Measurements from ENCODE around the gene VPS37B. TPM values are rescaled to one million over a fixed set of nuclear protein-coding genes. Genes with fewer than 3 reads are reported as not detected.

Gene VPS37B
- total and polyA plus RNA-seq, 2 donors (not counting 1 experiment from before 2014, with no cell fraction given) = 10.7 to 25.6 TPM

- Histone ChIP-seq H3K4me2 (ENCODE audit: extremely low read depth, insufficient read depth, low read length) (no peak overlapping the region), H4K20me1 (ENCODE audit: control insufficient read depth, extremely low read depth, insufficient read depth, low read length) (no peaks in the 10 kb centered on the region), H3K9me3 (ENCODE audit: control insufficient read depth, insufficient read depth, low read depth, low read length) (no peaks in the 10 kb centered on the region), H3K4me3 (replicated peaks in 1 of 4; ENCODE audit: control extremely low read depth in 1 of 4, insufficient read depth in 1 of 4, low read depth in 3 of 4, low read length in 4 of 4) (no peak overlapping the region), H3K27ac (ENCODE audit: insufficient read depth, low read length) (no peak overlapping the region), H3K36me3 (ENCODE audit: control insufficient read depth, insufficient read depth, low read length) (no peaks in the 10 kb centered on the region), H3K9ac (ENCODE audit: insufficient read depth, low read length) (no peak overlapping the region), H2AFZ (ENCODE audit: low read length) (no peak overlapping the region), H3K79me2 (ENCODE audit: control insufficient read depth, insufficient read depth, low read length) (no peaks in the 10 kb centered on the region), H3K4me1 (ENCODE audit: control insufficient read depth, extremely low read depth, insufficient read depth, low read length) (no peaks in the 10 kb centered on the region), H3K27me3 (ENCODE audit: control insufficient read depth, insufficient read depth, low read length) (no peaks in the 10 kb centered on the region)
- TF ChIP-seq EZH2 (IDR thresholded peaks at IDR 0.05; ENCODE audit: low read length, missing control alignments) (no peak), CTCF (conservative IDR thresholded peaks at IDR 0.05 in 1 of 2, IDR thresholded peaks at IDR 0.05 in 1 of 2; ENCODE audit: low read depth in 1 of 2, low read length in 2 of 2) (no peak)
- DNase-seq (ENCODE audit: low read depth in 2 of 2) = no peak
Measured at GRCh38 chr12:122934722-122935121, 38.8 kb upstream of the VPS37B start.

GRCh38 chr12:122932207-122932606, 36.3 kb upstream of the VPS37B start:
- H3K27ac ChIP-seq (ENCODE audit: insufficient read depth, low read length) = no peak overlapping the region
- no peaks in the 10 kb centered on the region for H3K4me1 ChIP-seq (ENCODE audit: control insufficient read depth, extremely low read depth, insufficient read depth, low read length)
- H3K4me3 ChIP-seq (replicated peaks in 1 of 4; ENCODE audit: control extremely low read depth in 1 of 4, insufficient read depth in 1 of 4, low read depth in 3 of 4, low read length in 4 of 4) = no peak overlapping the region
- no peaks in the 10 kb centered on the region for H3K9me3 ChIP-seq (ENCODE audit: control insufficient read depth, insufficient read depth, low read depth, low read length)
- H3K4me2 ChIP-seq (ENCODE audit: extremely low read depth, insufficient read depth, low read length) = no peak overlapping the region
- no peaks in the 10 kb centered on the region for H3K27me3 ChIP-seq (ENCODE audit: control insufficient read depth, insufficient read depth, low read length)
- H3K36me3 ChIP-seq (ENCODE audit: control insufficient read depth, insufficient read depth, low read length) = no peaks in the 10 kb centered on the region
- no peak overlapping the region for H2AFZ ChIP-seq (ENCODE audit: low read length)
- no peak for DNase-seq (ENCODE audit: low read depth in 2 of 2)
- no peak overlapping the region for H3K9ac ChIP-seq (ENCODE audit: insufficient read depth, low read length)
- no peaks in the 10 kb centered on the region for H3K79me2 ChIP-seq (ENCODE audit: control insufficient read depth, insufficient read depth, low read length)
- TF ChIP-seq EZH2 (IDR thresholded peaks at IDR 0.05; ENCODE audit: low read length, missing control alignments) = no peak
- no peak for TF ChIP-seq CTCF (conservative IDR thresholded peaks at IDR 0.05 in 1 of 2, IDR thresholded peaks at IDR 0.05 in 1 of 2; ENCODE audit: low read depth in 1 of 2, low read length in 2 of 2)
- H4K20me1 ChIP-seq (ENCODE audit: control insufficient read depth, extremely low read depth, insufficient read depth, low read length) = no peaks in the 10 kb centered on the region

- DNase-seq (ENCODE audit: low read depth in 2 of 2) = no peak
- no peaks in the 10 kb centered on the region for H4K20me1 ChIP-seq (ENCODE audit: control insufficient read depth, extremely low read depth, insufficient read depth, low read length)
- TF ChIP-seq EZH2 (IDR thresholded peaks at IDR 0.05; ENCODE audit: low read length, missing control alignments) (no peak), CTCF (conservative IDR thresholded peaks at IDR 0.05 in 1 of 2, IDR thresholded peaks at IDR 0.05 in 1 of 2; ENCODE audit: low read depth in 1 of 2, low read length in 2 of 2) (no peak)
Measured at GRCh38 chr12:122929812-122930211, 33.9 kb upstream of the VPS37B start.

More at GRCh38 chr12:122929812-122930211, 33.9 kb upstream of the VPS37B start:
- H3K27me3 ChIP-seq (ENCODE audit: control insufficient read depth, insufficient read depth, low read length) = no peaks in the 10 kb centered on the region
- no peaks in the 10 kb centered on the region for H3K79me2 ChIP-seq (ENCODE audit: control insufficient read depth, insufficient read depth, low read length)
- H3K4me3 ChIP-seq (replicated peaks in 1 of 4; ENCODE audit: control extremely low read depth in 1 of 4, insufficient read depth in 1 of 4, low read depth in 3 of 4, low read length in 4 of 4) = no peak overlapping the region
- no peak overlapping the region for H3K4me2 ChIP-seq (ENCODE audit: extremely low read depth, insufficient read depth, low read length)
- H2AFZ ChIP-seq (ENCODE audit: low read length) = no peak overlapping the region
- H3K9ac ChIP-seq (ENCODE audit: insufficient read depth, low read length) = no peak overlapping the region
- no peaks in the 10 kb centered on the region for H3K9me3 ChIP-seq (ENCODE audit: control insufficient read depth, insufficient read depth, low read depth, low read length)
- no peak overlapping the region for H3K27ac ChIP-seq (ENCODE audit: insufficient read depth, low read length)
- H3K4me1 ChIP-seq (ENCODE audit: control insufficient read depth, extremely low read depth, insufficient read depth, low read length) = no peaks in the 10 kb centered on the region
- no peaks in the 10 kb centered on the region for H3K36me3 ChIP-seq (ENCODE audit: control insufficient read depth, insufficient read depth, low read length)
